Ascending aorta (tissue), 2 donors: ENCODE data around the gene SLC35F6. TPM values are rescaled to one million over a fixed set of nuclear protein-coding genes. Genes with fewer than 3 reads are reported as not detected.

ENCODE experiments used
- DNase-seq, 2 donors: peaks; one replicate each; pipeline ENCODE4 v3.0.0-alpha.2; 2019; ENCODE audit warnings: low spot score in 2 of 2
- H3K27ac ChIP-seq, 2 donors: fragments of 200-600 bp; sonication (generic); one replicate each; pipeline ENCODE4 v1.5.1; 2016 to 2017; ENCODE audit warnings: mild to moderate bottlenecking in 1 of 2
- H3K27me3 ChIP-seq: fragments of 200-600 bp; sonication (generic); one replicate; pipeline ENCODE4 v1.5.1; 2017
- H3K36me3 ChIP-seq, 2 donors: fragments of 200-600 bp; sonication (generic); one replicate each; pipeline ENCODE4 v1.5.1; 2016
- H3K4me1 ChIP-seq, 2 donors: fragments of 200-600 bp; sonication (generic); one replicate each; pipeline ENCODE4 v1.5.1; 2016 to 2017; ENCODE audit warnings: mild to moderate bottlenecking in 1 of 2
- H3K4me3 ChIP-seq, 2 donors: fragments of 200-600 bp; sonication (generic); one replicate each; pipeline ENCODE4 v1.5.1; 2016 to 2017; ENCODE audit warnings: mild to moderate bottlenecking in 1 of 2
- H3K9me3 ChIP-seq, 2 donors: fragments of 200-600 bp; sonication (generic); one replicate each; pipeline ENCODE4 v1.5.1; 2016
- CTCF ChIP-seq, 3 experiments: fragments of 200-600 bp in 2 of 3; fragments of 450-650 bp in 1 of 3; sonication (generic) in 2 of 3; IDR thresholded peaks; one replicate each; pipeline ENCODE4 v1.5.1; 2016 to 2019; ENCODE audit warnings: antibody characterized with exemption in 3 of 3, mild to moderate bottlenecking in 1 of 3, moderate library complexity in 1 of 3
- intact Hi-C: fragments of 100-400 bp; cut with DNase I; formaldehyde crosslinking; loops from one replicate; pipeline ENCODE4 v1.15.1; 2023
- total RNA-seq: library from RNA; depleted of rRNA; stranded (reverse); fragments of >200 nt; gene quantifications from one replicate; pipeline ENCODE4 v1.1.0, GENCODE V29; 2016

The SLC35F6 gene
- total RNA-seq, 1 donor from 2014 or later = 43.4 TPM

DNA sequence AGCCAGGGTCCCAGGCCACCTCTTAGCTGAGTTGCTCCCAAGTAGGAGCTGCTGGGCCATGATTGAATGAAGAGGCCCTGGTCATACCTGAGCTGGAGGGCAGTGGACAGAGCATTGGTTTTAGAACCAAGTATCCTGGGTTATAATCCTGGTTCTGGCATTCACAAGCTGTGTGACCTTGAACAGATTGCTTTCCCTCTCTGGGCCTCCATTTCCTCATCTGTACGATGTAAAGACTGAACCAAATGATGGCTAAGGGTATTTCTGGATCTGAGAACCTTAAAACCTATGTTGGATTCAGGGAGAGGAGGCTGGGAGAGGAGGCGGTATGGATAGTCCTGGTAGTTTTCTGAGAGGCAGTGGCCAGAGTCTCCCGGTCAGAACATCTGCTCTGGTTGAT lies 40.6 kb upstream of the SLC35F6 start:
- no peak for TF ChIP-seq CTCF (IDR thresholded peaks at IDR 0.05)
- H3K9me3 ChIP-seq = no peaks in the 10 kb centered on the region
- intact Hi-C loops = loop anchor here (5.0 to 10.0 kb wide), 3 partner anchors 41 to 1749 kb away; partner anchors contain the start of genes DNAJC27 and EFR3B
- no peak overlapping the region for H3K4me3 ChIP-seq
- peak overlapping the region; percentile 79 to 81 for H3K27ac ChIP-seq
- no peaks in the 10 kb centered on the region for H3K36me3 ChIP-seq
- H3K4me1 ChIP-seq = peaks cover 27 to 41% of the 10 kb centered on the region in 2 donors
- no peaks in the 10 kb centered on the region for H3K27me3 ChIP-seq
- DNase-seq = no peak

DNA sequence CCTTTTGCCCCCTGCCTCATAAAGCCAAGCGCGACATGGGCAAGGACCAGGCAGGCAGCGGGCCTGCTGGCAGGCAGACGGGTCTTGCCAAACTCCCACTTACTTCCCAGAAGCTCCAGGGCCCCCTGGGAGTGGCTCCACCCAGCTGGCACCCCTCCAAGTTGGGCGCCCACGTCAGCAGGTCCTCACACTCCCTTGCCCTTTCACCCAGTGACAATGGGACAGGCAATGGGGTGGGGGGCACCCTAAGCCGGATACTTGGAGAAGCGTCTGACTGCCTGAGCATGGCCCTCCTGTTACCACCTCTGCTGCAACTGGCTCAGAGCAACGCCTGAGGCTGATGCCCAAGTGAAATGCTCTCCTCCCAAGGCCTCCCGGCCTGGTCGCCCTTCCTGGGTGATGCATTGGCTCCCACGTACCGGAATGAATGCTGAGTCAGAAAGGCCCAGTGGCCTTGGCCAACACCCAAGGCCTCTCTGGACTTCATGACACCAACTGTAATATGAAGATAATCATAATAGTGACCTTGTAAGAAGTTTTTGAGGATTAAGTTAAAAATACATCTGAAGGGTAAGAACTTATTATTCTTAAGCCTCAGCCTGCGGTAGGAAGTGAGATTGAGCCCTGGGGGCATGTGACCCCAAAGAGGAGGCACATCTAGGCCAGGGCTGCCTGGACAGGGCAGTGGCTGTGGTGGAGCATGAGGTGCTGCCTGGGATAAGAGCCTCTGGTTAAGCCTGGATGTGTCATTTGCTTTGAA lies 39.9 kb upstream of the SLC35F6 start:
- Histone ChIP-seq H3K9me3 (no peaks in the 10 kb centered on the region), H3K36me3 (no peaks in the 10 kb centered on the region), H3K4me1 (peaks cover 27 to 41% of the 10 kb centered on the region in 2 donors), H3K4me3 (no peak overlapping the region), H3K27me3 (no peaks in the 10 kb centered on the region), H3K27ac (peak overlapping the region; percentile 79 to 81)
- intact Hi-C loops = loop anchor here (1.0 to 10.0 kb wide), 5 partner anchors 32 to 1749 kb away; partner anchors contain the start of genes DNAJC27, EFR3B and KCNK3
- DNase-seq = peak; percentile 61 to 93
- no peak for TF ChIP-seq CTCF (IDR thresholded peaks at IDR 0.05)

DNA sequence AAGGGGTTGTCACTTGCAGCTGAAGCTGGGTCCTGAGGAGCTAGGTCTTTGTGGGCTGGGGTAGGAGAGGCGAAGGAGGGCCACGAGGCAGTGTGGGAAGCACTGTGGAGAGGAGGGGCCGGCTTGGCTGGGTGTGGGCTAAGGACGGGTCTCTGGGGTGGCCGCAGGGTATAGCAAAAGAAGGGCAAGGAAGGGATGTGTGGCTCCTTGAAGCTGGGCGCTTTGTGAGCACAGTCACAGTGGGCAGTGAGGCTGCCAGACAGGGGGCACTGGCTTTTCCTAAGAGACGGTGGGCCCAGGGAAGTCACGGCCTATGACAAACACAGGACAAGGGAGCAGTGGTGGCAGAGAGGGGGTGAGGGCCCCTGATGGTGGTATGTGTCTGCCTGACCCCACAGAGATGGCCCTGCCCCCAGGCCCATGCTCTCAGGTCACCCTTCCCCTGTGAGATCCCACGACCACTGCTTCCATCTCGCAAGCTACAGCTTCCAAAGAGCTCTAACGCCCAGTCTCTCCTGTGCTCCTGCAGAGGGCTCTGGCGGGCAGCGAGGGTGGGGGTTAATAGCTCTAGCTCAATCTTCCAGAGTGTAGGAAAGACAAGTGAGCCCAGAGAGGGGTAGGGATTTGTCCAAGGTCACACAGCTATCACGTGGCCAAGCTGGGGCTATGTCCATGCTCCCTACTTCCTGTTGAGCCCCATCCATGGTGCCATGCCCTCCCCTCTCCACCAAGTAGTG lies 39.1 kb upstream of the SLC35F6 start:
- TF ChIP-seq CTCF (IDR thresholded peaks at IDR 0.05) = no peak
- Histone ChIP-seq H3K27me3 (no peaks in the 10 kb centered on the region), H3K4me1 (peaks cover 27 to 38% of the 10 kb centered on the region in 2 donors), H3K27ac (peak overlapping the region; percentile 79 to 81), H3K36me3 (no peaks in the 10 kb centered on the region), H3K4me3 (no peak overlapping the region), H3K9me3 (no peaks in the 10 kb centered on the region)
- intact Hi-C loops = loop anchor here (1.0 to 10.0 kb wide), 5 partner anchors 32 to 1750 kb away; partner anchors contain the start of genes DNAJC27, EFR3B and KCNK3
- DNase-seq = no peak

DNA sequence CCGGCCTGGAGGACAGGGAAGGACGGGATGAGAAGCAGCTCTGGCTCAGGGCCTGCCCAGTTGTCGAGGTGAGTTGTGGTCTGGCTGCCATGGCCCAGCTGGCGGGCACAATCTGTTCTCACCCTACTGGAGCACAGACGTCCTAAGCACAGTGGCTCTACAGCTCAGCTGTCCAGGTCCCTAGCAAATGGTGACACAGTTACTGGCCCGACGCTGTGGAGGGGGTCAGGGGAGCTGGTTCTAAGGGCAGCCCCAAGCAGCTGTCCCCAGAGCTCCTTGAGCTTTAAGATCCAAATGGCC lies 38.6 kb upstream of the SLC35F6 start:
- Histone ChIP-seq H3K27ac (peak overlapping the region; percentile 79 to 81), H3K9me3 (no peaks in the 10 kb centered on the region), H3K27me3 (no peaks in the 10 kb centered on the region), H3K4me3 (no peak overlapping the region), H3K4me1 (peaks cover 25 to 33% of the 10 kb centered on the region in 2 donors), H3K36me3 (no peaks in the 10 kb centered on the region)
- no peak for TF ChIP-seq CTCF (IDR thresholded peaks at IDR 0.05)
- no peak for DNase-seq
- intact Hi-C loops = loop anchor here (2.0 to 10.0 kb wide), 2 partner anchors 31 to 1751 kb away; partner anchors contain the start of gene DNAJC27

- intact Hi-C loops = loop anchor here (10.0 kb wide), 1 partner anchor 1751 kb away; the partner anchor contains the start of gene DNAJC27
- Histone ChIP-seq H3K27ac (no peak overlapping the region), H3K4me1 (peaks cover 18 to 25% of the 10 kb centered on the region in 2 donors), H3K9me3 (no peaks in the 10 kb centered on the region), H3K27me3 (no peaks in the 10 kb centered on the region), H3K36me3 (no peaks in the 10 kb centered on the region), H3K4me3 (no peak overlapping the region)
- DNase-seq = no peak
- no peak for TF ChIP-seq CTCF (IDR thresholded peaks at IDR 0.05)
Observed at GRCh38 chr2:26726228-26726627, 37.9 kb upstream of the SLC35F6 start.
